NCI-H69 (cell line): ENCODE data around the gene AGAP9.
"Not testable (repeated sequence)": the region's sequence is repeated elsewhere in the genome, so short reads cannot be mapped to it uniquely, and the experiment has no call there.

Source experiments
- DNase-seq: peaks from one replicate; lab custom pipeline; 2025; lab: John Stamatoyannopoulos, UW

Gene AGAP9

GRCh38 chr10:47523475-47523874 is at the start of gene AGAP9:
TSS of gene AGAP9 (minus strand) at chr10:47523638. CDS start at chr10:47523526, 112 bp downstream.
- DNase-seq, result not testable (repeated sequence)

GRCh38 chr10:47571138-47571912 is 47.9 kb upstream of the AGAP9 start:
- not testable (repeated sequence) for DNase-seq

DNA sequence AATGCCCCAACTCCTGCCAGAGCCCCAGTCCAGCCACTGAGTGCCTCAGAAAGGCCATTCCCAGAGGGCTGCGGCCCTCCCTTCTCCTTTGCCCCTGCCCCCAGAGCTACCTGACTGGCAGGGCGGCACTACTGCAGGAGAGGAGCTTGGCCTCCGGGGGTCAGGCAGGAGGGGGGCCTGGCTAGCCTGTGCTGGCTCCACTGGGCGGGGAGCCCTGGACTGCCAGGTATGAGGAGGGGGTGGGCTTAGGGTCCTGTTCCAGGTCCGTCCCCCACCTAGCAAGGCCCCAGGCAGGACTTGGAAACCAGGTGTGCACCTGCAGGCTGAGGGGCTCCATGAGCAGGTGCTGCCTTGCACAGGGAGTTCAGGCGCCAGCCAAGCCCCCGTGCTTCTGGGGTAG is 43.3 kb upstream of the AGAP9 start:
- DNase-seq, result not testable (repeated sequence)

- not testable (repeated sequence) for DNase-seq
Measured at GRCh38 chr10:47566108-47566699, 42.8 kb upstream of the AGAP9 start.

- not testable (repeated sequence) for DNase-seq
Measured at GRCh38 chr10:47565517-47565920, 42.1 kb upstream of the AGAP9 start.

- DNase-seq, result not testable (repeated sequence)
Measured at GRCh38 chr10:47564953-47565352, 41.5 kb upstream of the AGAP9 start.

- DNase-seq, result not testable (repeated sequence)
Measured at GRCh38 chr10:47564318-47564717, 40.9 kb upstream of the AGAP9 start.

- DNase-seq, result peak; percentile 61
Measured at GRCh38 chr10:47560452-47560851, 37.0 kb upstream of the AGAP9 start.

DNA sequence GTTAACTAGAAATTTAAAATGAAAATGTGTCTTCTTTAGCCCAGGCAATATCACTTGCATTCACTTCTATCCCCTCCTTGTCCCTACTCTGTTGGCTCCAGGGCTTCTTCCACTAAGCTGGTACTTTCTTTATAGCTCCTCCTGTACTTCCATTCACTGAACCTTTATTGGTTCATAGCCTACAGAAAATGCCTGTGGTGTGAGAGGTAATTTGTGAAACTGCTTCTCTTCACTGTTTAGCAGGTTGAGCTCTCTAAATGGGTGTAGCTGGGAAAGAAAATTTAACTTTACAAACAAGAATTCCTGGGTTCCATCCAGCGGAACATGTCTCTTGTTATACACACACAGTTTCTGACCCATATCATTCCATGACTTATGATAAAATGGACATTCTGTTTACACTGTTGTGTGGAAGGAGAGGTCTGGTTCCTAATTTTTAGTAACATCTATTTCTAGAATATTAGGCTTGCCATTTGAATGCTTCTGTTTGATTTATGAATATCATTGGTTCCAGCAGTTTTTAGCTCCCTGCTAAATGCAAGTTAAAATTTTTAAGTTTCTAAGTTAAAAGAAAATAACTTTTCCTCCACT is 36.4 kb upstream of the AGAP9 start:
- DNase-seq, result not testable (repeated sequence)

DNA sequence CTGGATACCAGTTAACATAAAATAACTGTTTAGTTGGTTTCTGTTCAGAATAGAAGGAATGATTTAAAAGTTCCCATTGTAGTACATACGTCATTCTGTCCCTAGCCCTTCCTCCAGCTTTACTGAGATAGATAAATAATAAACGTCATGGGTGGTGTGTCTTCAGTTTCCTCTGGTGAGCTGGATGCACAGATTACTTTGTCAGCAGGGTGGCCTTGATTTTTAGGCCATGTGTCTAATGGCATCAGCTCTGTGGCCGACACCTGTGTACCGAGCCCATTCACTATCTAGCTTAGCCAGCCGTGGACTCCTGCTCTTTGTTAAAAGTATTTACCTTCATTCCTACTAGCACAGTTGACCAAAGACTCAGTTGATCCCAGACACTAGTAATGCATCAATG is 34.7 kb upstream of the AGAP9 start:
- DNase-seq, result peak; percentile 12

DNA sequence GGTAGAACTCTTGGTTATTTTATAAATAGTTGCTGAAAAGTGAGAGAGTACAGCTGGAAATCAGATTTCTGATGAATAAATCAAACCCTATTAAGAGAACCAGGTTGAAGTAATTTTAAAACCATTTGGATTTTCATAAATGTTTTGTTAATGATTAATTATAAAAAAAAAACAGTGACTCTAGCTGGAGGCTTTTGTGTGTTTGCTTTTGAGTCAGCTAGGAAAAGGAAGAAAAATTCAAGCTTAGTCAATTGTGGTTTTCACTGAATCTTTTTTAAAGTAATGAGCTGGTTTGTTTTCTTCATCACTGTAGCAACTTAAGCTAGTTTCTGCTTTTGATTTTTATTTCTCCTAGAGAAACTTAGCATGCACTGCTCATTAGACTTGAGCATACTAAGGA is 34.2 kb upstream of the AGAP9 start:
- DNase-seq, result not testable (repeated sequence)

GRCh38 chr10:47555334-47555733 is 31.9 kb upstream of the AGAP9 start:
- DNase-seq, result not testable (repeated sequence)

DNA sequence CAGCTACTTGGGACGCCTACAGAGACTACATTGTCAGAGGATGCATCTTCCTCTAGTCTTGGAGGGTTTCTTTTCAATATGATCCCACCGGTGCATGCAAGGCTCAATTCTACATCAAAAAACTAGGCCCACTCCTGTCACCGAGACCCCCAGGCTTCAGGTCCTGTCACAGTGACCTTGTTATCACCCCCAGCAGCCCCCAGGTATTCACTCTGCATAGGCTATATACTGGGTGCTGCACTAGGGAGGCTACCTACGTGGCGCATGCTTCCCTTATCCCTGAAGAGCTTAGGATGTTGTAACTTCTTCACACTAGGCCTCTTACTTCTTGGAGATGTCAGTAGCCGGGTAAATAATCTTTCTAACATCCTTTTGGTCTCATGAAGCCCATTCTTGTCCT is 31.1 kb upstream of the AGAP9 start:
- DNase-seq, result not testable (repeated sequence)

GRCh38 chr10:47553860-47554247 is 30.4 kb upstream of the AGAP9 start:
- not testable (repeated sequence) for DNase-seq

DNA sequence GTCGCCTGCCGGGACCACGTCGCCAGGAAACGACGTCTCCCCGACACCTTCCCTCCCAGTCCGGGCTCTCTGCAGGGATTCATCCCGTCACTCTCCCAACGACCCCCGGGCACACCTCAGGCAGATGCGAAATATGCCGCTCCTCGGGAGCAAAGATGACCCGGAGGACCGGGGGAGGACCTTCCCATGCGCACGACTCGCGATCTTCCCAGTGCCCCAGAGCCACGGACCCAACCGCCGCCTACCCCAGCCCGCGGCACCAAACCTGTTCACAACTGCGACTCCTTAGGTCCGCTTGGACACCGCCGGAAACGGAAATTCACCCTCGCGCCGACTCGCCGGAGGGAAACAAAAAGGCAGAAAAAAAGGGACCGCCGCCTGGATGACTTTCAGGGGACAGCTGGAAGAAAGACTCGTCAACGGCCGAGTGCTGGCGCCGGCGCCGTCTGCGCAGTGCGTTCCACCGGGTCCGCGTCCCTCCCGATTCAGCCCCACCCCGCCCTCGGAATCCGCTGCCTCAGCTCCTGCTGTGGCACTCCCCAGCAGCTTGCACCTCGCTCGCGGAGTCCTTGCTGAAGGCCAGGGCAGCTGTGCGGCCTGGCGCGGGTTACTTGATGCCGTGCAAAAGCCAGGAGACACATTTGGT is 29.9 kb upstream of the AGAP9 start:
- DNase-seq, result peak; percentile 93

GRCh38 chr10:47552719-47553118 is 29.3 kb upstream of the AGAP9 start:
- peak; percentile 55 for DNase-seq

- DNase-seq, result not testable (repeated sequence)
Measured at GRCh38 chr10:47547286-47547685, 23.8 kb upstream of the AGAP9 start.

GRCh38 chr10:47536430-47536829 is 13.0 kb upstream of the AGAP9 start:
- DNase-seq, result not testable (repeated sequence)

DNA sequence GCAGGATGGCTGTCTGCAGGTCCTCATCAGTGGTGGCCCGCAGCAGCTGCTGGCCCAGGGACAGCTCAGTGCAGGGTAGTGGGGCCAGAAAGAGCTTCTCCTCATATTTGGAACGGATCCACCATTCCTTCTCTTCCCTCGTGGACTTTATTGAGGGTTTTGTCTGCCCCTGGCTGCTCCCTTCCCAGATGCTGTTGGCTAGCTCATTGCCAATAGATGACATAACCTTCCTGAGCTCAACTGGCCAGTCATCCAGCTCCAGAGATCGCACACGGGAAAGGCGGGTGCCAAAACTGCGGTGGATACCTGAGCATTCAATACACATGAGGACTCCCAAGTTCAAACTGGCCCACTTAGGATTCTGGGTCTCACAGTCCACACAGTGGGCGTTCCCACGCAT is 21.1 kb downstream of the AGAP9 start:
- DNase-seq, result not testable (repeated sequence)

DNA sequence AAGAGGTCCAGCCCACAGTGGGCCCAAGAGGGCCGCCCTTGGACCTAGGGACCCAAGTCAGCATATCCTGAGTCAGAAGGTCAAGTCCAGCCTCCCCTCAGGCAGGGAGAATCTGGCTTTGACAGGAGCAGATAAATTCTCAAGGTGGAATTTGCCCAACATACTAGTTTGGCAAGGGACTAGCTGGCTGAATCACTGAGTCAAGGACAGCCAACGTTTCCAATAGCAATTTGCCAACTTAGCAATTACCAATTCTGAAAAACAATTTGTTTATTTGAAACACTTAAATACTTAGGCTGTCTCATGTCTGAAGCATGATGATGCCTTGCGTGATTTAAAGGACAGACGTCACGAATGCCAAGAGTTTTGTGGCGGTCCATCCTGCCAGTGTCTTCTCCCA is 29.2 kb downstream of the AGAP9 start:
- DNase-seq, result not testable (repeated sequence)

- not testable (repeated sequence) for DNase-seq
Measured at GRCh38 chr10:47491600-47491999, 31.8 kb downstream of the AGAP9 start, which contains the start of gene FAM25G. TSS of gene FAM25G (minus strand) at chr10:47491700. CDS start at chr10:47491674, 26 bp downstream.

GRCh38 chr10:47489630-47490029 is 33.8 kb downstream of the AGAP9 start:
- not testable (repeated sequence) for DNase-seq
